LNCaP clone FGC (cell line): Measurements from ENCODE around the gene EIF2B1.

Source experiments
- DNase-seq: peaks from one replicate; pipeline ENCODE4 v3.0.0-alpha.2; 2011; ENCODE audit warnings: low read depth
- H3K4me3 ChIP-seq: 2 replicates; pipeline ENCODE4 v1.5.1; 2011; ENCODE audit warnings: mild to moderate bottlenecking, low read depth, low read length, control low read depth
- TF ChIP-seq, protein P1 (sequence below): IDR thresholded peaks from 2 replicates; pipeline ENCODE4 v1.5.1; 2012; ENCODE audit warnings: mild to moderate bottlenecking; ENCODE audit not compliant: control insufficient read depth, insufficient read depth; ENCODE audit errors: extremely low read depth

Gene EIF2B1

GRCh38 chr12:123670882-123671728, 37.6 kb upstream of the EIF2B1 start, which contains the start of gene TCTN2:
TCTN2 (plus strand) TSS chr12:123671113; CDS start chr12:123671241, 128 bp downstream.
- H3K4me3 ChIP-seq: peak within 1 kb of the TSS; percentile 97
- DNase-seq: peak; percentile 74
- TF ChIP-seq, protein P1, sequence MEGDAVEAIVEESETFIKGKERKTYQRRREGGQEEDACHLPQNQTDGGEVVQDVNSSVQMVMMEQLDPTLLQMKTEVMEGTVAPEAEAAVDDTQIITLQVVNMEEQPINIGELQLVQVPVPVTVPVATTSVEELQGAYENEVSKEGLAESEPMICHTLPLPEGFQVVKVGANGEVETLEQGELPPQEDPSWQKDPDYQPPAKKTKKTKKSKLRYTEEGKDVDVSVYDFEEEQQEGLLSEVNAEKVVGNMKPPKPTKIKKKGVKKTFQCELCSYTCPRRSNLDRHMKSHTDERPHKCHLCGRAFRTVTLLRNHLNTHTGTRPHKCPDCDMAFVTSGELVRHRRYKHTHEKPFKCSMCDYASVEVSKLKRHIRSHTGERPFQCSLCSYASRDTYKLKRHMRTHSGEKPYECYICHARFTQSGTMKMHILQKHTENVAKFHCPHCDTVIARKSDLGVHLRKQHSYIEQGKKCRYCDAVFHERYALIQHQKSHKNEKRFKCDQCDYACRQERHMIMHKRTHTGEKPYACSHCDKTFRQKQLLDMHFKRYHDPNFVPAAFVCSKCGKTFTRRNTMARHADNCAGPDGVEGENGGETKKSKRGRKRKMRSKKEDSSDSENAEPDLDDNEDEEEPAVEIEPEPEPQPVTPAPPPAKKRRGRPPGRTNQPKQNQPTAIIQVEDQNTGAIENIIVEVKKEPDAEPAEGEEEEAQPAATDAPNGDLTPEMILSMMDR: no peak

- DNase-seq: no peak
- H3K4me3 ChIP-seq: no peak overlapping the region
- TF ChIP-seq, protein P1: no peak
Observed at GRCh38 chr12:123667771-123668170, 34.3 kb upstream of the EIF2B1 start.

GRCh38 chr12:123659996-123660727, 26.7 kb upstream of the EIF2B1 start:
- TF ChIP-seq, protein P1: no peak
- no peak for DNase-seq
- H3K4me3 ChIP-seq: no peak overlapping the region

GRCh38 chr12:123657211-123657610, 23.7 kb upstream of the EIF2B1 start:
- TF ChIP-seq, protein P1: no peak
- DNase-seq: no peak
- H3K4me3 ChIP-seq: no peak overlapping the region

DNA sequence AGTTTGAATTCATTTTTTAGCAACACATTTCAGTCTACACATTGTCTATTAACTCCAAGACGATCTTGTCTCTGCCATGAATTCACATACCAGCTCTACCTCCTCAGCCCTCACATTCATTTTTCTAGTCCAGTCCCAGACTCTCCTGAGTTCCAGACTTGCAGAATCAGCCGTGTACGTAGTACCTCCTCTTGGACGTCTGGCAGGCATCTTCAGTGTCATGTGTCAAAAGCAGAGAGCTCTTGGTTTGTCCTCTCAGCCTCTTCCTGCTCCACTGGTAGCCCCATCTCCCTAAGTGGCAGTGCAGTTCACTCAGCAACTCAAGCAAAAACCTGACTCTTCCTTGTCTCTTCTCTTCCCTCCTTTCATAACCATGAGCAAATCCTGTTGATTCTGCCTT, 22.9 kb upstream of the EIF2B1 start:
- TF ChIP-seq, protein P1: no peak
- no peak overlapping the region for H3K4me3 ChIP-seq

GRCh38 chr12:123655420-123655819, 21.9 kb upstream of the EIF2B1 start:
- H3K4me3 ChIP-seq: no peak overlapping the region
- TF ChIP-seq, protein P1: no peak
- DNase-seq: no peak

More for the DNA sequence above, 22.9 kb upstream of the EIF2B1 start:
- no peak for DNase-seq
